Small intestine (tissue), 7 donors: ENCODE measurements around the gene SIRT4. TPM values are rescaled to one million over a fixed set of nuclear protein-coding genes. Genes with fewer than 3 reads are reported as not detected.
A peak's percentile ranks its signal among the peaks of the same experiment; 100 is the strongest.

Experiments used
- DNase-seq, 2 donors: peaks; one replicate each; pipeline versions ENCODE4 v3.0.0 to v3.0.0-alpha.2; 2013
- FAIRE-seq: peaks from 2 replicates; lab custom pipeline; 2012; peaks lifted over from hg19 to GRCh38; lab: Jason Lieb, UNC
- H3K27ac ChIP-seq, 3 donors: one replicate each; pipeline ENCODE4 v1.5.1; 2013; ENCODE audit warnings: low read length in 2 of 3, mild to moderate bottlenecking in 2 of 3, control low read depth in 1 of 3, inconsistent platforms in 1 of 3, low read depth in 1 of 3, moderate library complexity in 1 of 3
- H3K27me3 ChIP-seq, 3 donors: one replicate each; pipeline ENCODE4 v1.6.1; 2013; ENCODE audit warnings: low read length in 3 of 3, inconsistent platforms in 1 of 3; ENCODE audit not compliant: control insufficient read depth in 3 of 3, insufficient read depth in 3 of 3
- H3K36me3 ChIP-seq, 3 donors: one replicate each; pipeline ENCODE4 v1.6.1; 2013; ENCODE audit warnings: low read length in 3 of 3, inconsistent platforms in 1 of 3, low read depth in 1 of 3, mild to moderate bottlenecking in 1 of 3, moderate library complexity in 1 of 3; ENCODE audit not compliant: control insufficient read depth in 3 of 3, insufficient read depth in 2 of 3
- H3K4me1 ChIP-seq, 3 donors: one replicate each; pipeline ENCODE4 v1.6.1; 2013; ENCODE audit warnings: low read length in 2 of 3, inconsistent platforms in 1 of 3, low read depth in 1 of 3, mild to moderate bottlenecking in 1 of 3, moderate library complexity in 1 of 3; ENCODE audit not compliant: control insufficient read depth in 3 of 3, insufficient read depth in 2 of 3
- H3K4me3 ChIP-seq, 3 donors: one replicate each; pipeline ENCODE4 v1.5.1; 2013; ENCODE audit warnings: low read length in 3 of 3, control low read depth in 1 of 3, inconsistent platforms in 1 of 3, low read depth in 1 of 3, mild to moderate bottlenecking in 1 of 3, moderate library complexity in 1 of 3
- H3K9me3 ChIP-seq, 2 donors: one replicate each; pipeline ENCODE4 v1.6.1; 2013; ENCODE audit warnings: low read depth in 1 of 2, low read length in 1 of 2; ENCODE audit not compliant: control insufficient read depth in 2 of 2, insufficient read depth in 1 of 2
- WGBS, 3 donors: extraction: QIAGEN DNeasy Blood & Tissue Kit; methylation state at CpG; one replicate each; pipeline ENCODE4 v1.1.7; 2013; 5-methylcytosine and 5-hydroxymethylcytosine counted together
- polyA plus RNA-seq, 4 donors: library from polyadenylated mRNA; stranded (reverse) in 3 of 4; unstranded in 1 of 4; fragments of 200-250 nt in 3 of 4; fragments of 120-200 nt in 1 of 4; gene quantifications; one replicate each; pipeline versions ENCODE4 v1.2.1 to v1.2.3, GENCODE V29; 2013
- donor health status: healthy with polysubstance abuse.
- donor health status: control.
- donor health status: control.
- donor health status: Bipolar disorder and iron deficiency.
- donor health status: healthy.

The SIRT4 gene
- polyA plus RNA-seq, 4 donors, result 1.4 to 8.1 (median 2.5) TPM

DNA sequence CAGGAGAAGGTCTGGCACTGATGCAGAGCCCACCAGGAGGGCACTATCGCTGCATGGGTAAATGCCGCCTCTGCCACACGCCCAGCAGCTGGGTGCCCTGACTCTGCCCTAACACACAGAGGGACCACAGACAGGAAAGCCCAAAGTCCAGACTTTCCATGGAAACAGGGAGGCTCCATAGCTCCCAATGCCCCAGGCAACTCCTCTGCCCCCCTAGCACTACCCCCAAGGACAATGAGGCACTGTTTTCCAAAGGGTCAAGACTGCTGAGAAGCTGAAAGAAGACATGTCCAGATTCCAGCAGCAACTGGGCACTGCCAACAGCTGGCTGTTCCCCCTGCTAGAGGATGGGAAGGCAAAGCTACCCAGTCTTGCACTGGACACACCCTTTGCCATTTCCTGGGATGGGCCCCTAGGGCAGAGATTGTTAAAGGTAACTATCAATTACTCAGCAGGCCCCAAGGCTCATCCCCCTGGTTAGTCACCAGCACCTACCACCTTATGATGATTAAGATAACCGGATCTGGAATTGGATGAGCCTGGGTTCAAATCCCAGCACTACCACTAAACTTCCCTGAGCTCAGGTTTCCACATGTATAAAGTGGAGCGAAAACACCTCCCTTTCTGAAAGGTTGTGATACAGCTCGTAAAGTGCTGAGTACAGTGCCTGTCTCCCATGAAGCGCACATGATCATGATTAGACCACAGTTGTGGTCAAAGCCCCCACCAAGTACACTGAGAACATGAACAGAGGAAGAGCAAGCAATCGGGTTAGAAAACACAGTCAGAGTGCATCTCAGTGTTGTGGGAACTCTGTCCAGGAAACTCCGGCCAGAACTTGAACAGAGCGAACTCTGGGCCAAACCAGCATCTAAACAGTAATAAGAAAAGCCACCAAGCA is 39.9 kb upstream of the SIRT4 start:
- Histone ChIP-seq H3K4me1 (peaks cover 7 to 58% (median 14%) of the 10 kb centered on the region in 3 donors), H3K27ac (peak overlapping the region; percentile 61 to 84 (median 84)), H3K27me3 (no peaks in the 10 kb centered on the region), H3K9me3 (no peaks in the 10 kb centered on the region), H3K4me3 (peak overlapping the region in 2 of 3 donors; percentile 92 to 93), H3K36me3 (peaks cover 0 to 41% (median 0%) of the 10 kb centered on the region in 3 donors)
- DNase-seq (peak; percentile 68 to 70), FAIRE-seq (no peak)
- 46 to 49% (median 46%) methylated on average over 10 of the region's 10 CpGs for WGBS, 3 donors

DNA sequence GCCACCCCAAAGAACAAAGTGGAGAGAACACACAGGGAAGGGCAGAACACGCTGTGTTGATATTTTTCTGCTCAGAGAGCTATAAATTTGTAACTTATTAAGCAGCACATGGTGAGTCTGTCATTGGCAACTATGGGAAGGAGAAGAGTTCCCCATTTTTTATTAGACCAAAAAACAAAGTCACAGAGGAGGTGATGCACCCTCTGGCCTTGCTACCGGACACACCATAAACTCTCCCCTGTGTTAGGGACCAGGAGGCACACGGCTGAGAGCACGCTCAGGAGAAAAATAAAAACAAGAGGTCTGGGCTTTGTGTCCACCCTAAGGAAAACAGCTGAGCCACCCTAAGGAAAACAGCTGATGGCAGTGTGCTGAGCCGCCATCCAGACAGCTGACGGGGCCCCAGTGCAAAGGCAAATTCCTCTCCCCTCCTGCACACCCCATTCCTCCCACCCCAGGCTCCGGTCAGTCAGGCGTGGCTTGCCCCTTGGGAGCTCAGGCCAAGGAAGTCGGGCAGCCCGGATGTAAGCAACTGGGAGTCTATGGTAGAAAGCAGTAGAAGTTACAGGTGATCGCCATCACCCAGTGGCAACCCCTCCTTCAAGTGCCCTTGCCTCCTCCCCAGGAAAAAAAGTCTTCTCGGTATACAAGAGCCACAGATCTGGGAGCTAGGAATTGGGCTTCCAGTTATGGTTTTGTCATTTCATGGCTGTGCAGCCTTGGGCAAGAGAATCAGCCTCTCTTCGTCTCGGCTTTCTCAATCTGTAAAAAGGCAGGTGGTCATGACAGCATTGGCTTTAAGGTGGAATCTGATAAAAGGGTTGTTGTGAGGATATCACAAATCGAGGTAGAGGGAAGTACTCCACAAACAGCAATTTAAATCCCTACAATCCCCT is 39.0 kb upstream of the SIRT4 start:
- H3K9me3 ChIP-seq, result no peaks in the 10 kb centered on the region
- FAIRE-seq (no peak), DNase-seq (peak in 1 of 2 donors; percentile 44)
- H3K27me3 ChIP-seq, result no peaks in the 10 kb centered on the region
- peak overlapping the region in 2 of 3 donors; percentile 92 to 93 for H3K4me3 ChIP-seq
- 21 to 33% (median 28%) methylated on average over 15 of the region's 15 CpGs for WGBS, 3 donors
- H3K36me3 ChIP-seq, result peaks cover 0 to 35% (median 0%) of the 10 kb centered on the region in 3 donors
- H3K4me1 ChIP-seq, result peaks cover 9 to 59% (median 12%) of the 10 kb centered on the region in 3 donors
- H3K27ac ChIP-seq, result peak overlapping the region; percentile 61 to 84 (median 84)

DNA sequence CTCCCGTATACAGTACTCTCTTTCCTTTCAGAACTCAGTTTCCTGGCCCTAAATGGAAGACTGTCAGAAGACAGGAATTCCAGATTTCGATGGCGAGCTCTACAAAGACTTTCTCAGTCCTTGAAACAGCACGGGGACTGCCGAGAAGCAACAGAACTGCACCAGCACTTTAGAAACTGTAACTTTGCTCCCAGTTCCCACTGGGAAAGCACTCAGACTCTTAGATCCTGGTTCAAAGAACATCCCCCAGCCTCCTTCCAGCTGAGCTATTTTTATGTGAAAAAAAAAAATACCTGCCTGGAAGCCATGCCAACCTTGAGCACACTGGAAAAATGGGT is 38.4 kb upstream of the SIRT4 start:
- peaks cover 0 to 32% (median 0%) of the 10 kb centered on the region in 3 donors for H3K36me3 ChIP-seq
- H3K27me3 ChIP-seq, result no peaks in the 10 kb centered on the region
- no peaks in the 10 kb centered on the region for H3K9me3 ChIP-seq
- DNase-seq (peak; percentile 23 to 41), FAIRE-seq (no peak)
- WGBS, 3 donors, result 28 to 38% (median 31%) methylated on average over 5 of the region's 5 CpGs
- H3K27ac ChIP-seq, result peak overlapping the region; percentile 84 to 89 (median 84)
- peak overlapping the region in 2 of 3 donors; percentile 92 to 93 for H3K4me3 ChIP-seq
- peaks cover 9 to 58% (median 12%) of the 10 kb centered on the region in 3 donors for H3K4me1 ChIP-seq

DNA sequence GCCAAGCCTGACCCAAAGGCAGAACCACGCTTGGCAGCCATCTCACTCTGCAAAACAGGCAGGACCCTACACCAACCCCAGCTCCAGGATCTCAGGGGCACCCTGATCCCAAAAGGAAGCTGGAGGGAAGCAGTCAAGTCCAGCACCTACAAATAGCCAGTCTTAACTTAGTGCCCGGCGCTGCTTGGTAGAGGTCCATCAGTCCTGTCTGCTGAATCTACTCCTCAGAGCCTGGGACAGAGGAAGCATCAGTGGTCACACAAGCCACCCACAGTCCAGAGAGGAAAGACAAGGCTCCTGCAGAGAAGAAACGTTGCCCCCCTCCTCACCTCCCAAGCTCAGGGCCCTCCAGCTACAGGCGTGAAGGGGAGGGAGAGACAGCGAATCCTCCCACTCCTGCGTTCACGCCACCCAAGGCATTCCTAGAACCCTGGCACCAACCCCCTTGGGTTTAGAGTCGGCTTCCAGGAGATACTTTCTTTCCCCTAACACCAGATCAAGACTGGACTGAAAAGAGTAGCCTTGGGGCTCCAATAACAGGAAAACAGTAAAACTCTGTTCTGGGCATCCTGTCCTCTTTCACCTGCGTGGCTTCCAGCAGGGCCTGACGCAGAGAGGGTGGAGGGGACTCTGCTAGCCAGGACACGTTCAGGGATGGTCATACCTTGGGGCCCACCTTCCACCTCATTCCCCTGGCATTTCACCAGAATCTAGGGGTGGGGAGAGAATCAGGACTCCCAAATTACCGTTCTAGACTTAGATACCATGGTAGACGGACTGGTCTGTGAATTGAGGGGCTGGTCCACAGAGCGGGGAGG is 37.8 kb upstream of the SIRT4 start:
- Histone ChIP-seq H3K4me3 (peak overlapping the region; percentile 92 to 96 (median 93)), H3K36me3 (peaks cover 0 to 32% (median 0%) of the 10 kb centered on the region in 3 donors), H3K27ac (peak overlapping the region; percentile 84 to 89 (median 84)), H3K27me3 (no peaks in the 10 kb centered on the region), H3K9me3 (no peaks in the 10 kb centered on the region), H3K4me1 (peaks cover 9 to 53% (median 12%) of the 10 kb centered on the region in 3 donors)
- FAIRE-seq, result no peak
- peak; percentile 30 to 48 for DNase-seq
- 42 to 46% (median 44%) methylated on average over 15 of the region's 15 CpGs for WGBS, 3 donors

DNA sequence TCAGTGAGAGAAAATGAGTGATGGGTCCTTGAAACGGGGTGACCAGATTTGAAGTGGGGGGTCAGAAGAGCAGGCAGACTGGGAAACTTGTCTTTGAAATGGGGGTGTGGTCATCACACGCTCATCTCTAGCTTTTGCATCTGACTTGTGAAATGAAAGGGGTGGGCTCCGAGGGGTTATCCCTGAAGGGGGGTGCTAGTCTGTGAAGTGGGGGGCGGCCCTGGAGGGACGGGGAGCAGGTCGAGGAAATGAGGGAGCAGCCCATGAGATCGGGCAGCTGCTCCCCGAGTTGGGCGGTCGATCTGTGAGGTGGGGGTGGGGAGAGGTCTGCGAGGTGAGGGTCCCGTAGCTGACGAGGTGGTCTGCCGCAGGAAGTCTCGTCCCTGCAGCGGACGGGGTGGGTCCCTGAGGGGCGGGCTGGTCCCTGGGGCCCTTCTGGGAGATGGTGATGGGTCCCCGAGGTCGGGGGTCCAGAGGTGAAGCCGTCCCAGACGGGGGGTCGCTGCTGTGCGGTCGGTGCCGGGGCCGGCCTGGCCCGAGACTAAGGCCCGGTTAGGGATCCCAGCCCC is 37.1 kb upstream of the SIRT4 start:
- H3K36me3 ChIP-seq, result peaks cover 0 to 25% (median 0%) of the 10 kb centered on the region in 3 donors
- no peaks in the 10 kb centered on the region for H3K9me3 ChIP-seq
- FAIRE-seq (no peak), DNase-seq (peak in 1 of 2 donors; percentile 34)
- H3K27ac ChIP-seq, result peak overlapping the region; percentile 84 to 89 (median 84)
- H3K4me3 ChIP-seq, result peak overlapping the region; percentile 92 to 96 (median 93)
- H3K27me3 ChIP-seq, result no peaks in the 10 kb centered on the region
- H3K4me1 ChIP-seq, result peaks cover 9 to 46% (median 12%) of the 10 kb centered on the region in 3 donors
- WGBS, 3 donors, result 1 to 4% (median 2%) methylated on average over 17 to 29 of the region's 29 CpGs

DNA sequence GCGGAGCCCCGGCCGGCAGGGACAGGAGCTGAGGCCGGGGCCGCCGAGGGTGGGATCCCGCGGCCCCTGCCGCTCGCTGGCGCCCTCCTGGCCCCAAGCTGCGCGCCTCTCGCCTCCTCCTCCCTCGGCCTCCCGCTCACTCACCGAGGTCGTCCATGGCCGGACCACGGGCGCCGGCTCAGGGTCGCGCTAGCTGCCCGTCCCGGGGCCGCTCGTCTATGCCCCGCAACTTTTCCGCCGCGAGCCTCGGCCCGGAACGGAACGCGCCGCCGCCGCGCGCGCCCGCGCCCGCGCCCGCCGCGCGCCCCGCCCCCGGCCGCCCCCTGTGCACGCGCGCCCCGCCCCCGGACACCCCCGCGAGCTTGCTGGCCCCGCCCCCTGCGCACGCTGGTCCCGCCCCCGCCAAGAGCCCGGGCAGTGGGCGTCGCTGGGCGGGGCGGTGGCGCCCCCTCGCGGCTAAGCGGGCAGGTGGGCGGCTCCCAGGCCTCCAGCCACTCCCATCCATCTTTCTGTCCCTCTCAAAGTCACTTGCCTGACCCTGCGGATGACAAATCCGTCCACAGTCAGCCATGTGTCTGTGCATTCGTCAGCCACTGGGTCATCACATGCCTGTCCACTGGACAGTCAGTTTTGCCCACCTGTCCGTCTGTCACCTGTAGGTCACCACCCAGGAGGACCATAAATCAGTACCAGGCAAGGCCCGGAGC is 36.5 kb upstream of the SIRT4 start, which contains the start of gene PXN:
TSS of gene PXN (minus strand) at position 258 of the 707 bp plus-strand sequence. CDS start at position 157, 101 bp downstream.
- 1 to 2% (median 2%) methylated on average over 28 to 81 of the region's 81 CpGs for WGBS, 3 donors
- DNase-seq (peak; percentile 83 to 89), FAIRE-seq (no peak)
- H3K9me3 ChIP-seq, result no peaks in the 10 kb centered on the region
- peak within 1 kb of the TSS; percentile 84 to 89 (median 84) for H3K27ac ChIP-seq
- peaks cover 0 to 20% (median 0%) of the 10 kb centered on the region in 3 donors for H3K36me3 ChIP-seq
- H3K27me3 ChIP-seq, result no peaks in the 10 kb centered on the region
- H3K4me3 ChIP-seq, result peak within 1 kb of the TSS; percentile 92 to 96 (median 93)
- peaks cover 9 to 46% (median 12%) of the 10 kb centered on the region in 3 donors for H3K4me1 ChIP-seq
